Endothelial cell of umbilical vein (primary cell): ENCODE data around the gene NKTR. TPM values are rescaled to one million over a fixed set of nuclear protein-coding genes. Genes with fewer than 3 reads are reported as not detected.

Experiments
- BruUV-seq: library from RNA; stranded (reverse); fragments of 400-500 nt; replicated peaks from 2 replicates; lab custom pipeline; 2021; lab: Mats Ljungman, UMichigan
- CTCF ChIA-PET: fragments of 300-600, 350-600 bp; sonication (Branson Sonifier 250); formaldehyde crosslinking; loops from one replicate; lab custom pipeline; 2021; ENCODE audit warnings: antibody characterized with exemption, inconsistent platforms; lab: Charles Lee
- POLR2A ChIA-PET: fragments of 300-600, 350-600 bp; sonication (Branson Sonifier 250); formaldehyde crosslinking; loops from one replicate; lab custom pipeline; 2021; ENCODE audit warnings: antibody characterized with exemption, inconsistent platforms; lab: Charles Lee
- DNase-seq: peaks from one replicate; pipeline ENCODE4 v3.0.0-alpha.2; 2011; ENCODE audit warnings: low read depth, low spot score
- FAIRE-seq: peaks from 2 replicates; lab custom pipeline; 2011; peaks lifted over from hg19 to GRCh38; lab: Jason Lieb, UNC
- H2AFZ ChIP-seq: 2 replicates; pipeline ENCODE4 v1.6.0; 2012; ENCODE audit warnings: low read depth, low read length, control low read depth, inconsistent platforms
- H3K27ac ChIP-seq: 2 replicates; pipeline ENCODE4 v1.5.1; 2011; ENCODE audit warnings: low read depth, mild to moderate bottlenecking, control low read depth, low read length, moderate library complexity; ENCODE audit not compliant: insufficient read depth
- H3K27me3 ChIP-seq, 2 experiments: 2 replicates each; pipeline versions ENCODE4 v1.6.0 to v1.6.1; 2011; ENCODE audit warnings: low read length in 2 of 2, mixed read lengths in 1 of 2; ENCODE audit not compliant: control insufficient read depth in 2 of 2, insufficient read depth in 2 of 2
- H3K36me3 ChIP-seq, 2 experiments: 2 replicates in 1 of 2; 3 replicates in 1 of 2; pipeline ENCODE4 v1.5.1; 2011; ENCODE audit warnings: low read length in 2 of 2, mild to moderate bottlenecking in 1 of 2, moderate library complexity in 1 of 2; ENCODE audit not compliant: control insufficient read depth in 2 of 2, insufficient read depth in 2 of 2; ENCODE audit errors: extremely low read depth in 1 of 2
- H3K4me1 ChIP-seq: 3 replicates; pipeline ENCODE4 v1.5.1; 2011; ENCODE audit warnings: mild to moderate bottlenecking, low read length; ENCODE audit not compliant: control insufficient read depth, insufficient read depth; ENCODE audit errors: extremely low read depth
- H3K4me2 ChIP-seq: 2 replicates; pipeline ENCODE4 v1.6.1; 2011; ENCODE audit warnings: low read length, control low read depth, mixed read lengths; ENCODE audit not compliant: insufficient read depth
- H3K4me3 ChIP-seq, 3 experiments: fragments of 200-600 bp in 1 of 3; sonication (generic), shearing (Covaris generic) in 1 of 3; replicated peaks in 1 of 3; 2 replicates each; pipeline ENCODE4 v1.5.1; 2011 to 2016; ENCODE audit warnings: control low read depth in 3 of 3, low read length in 3 of 3, mild to moderate bottlenecking in 2 of 3, inconsistent platforms in 1 of 3, low read depth in 1 of 3, moderate library complexity in 1 of 3; ENCODE audit not compliant: insufficient read depth in 1 of 3
- H3K79me2 ChIP-seq: 2 replicates; pipeline ENCODE4 v1.6.0; 2012; ENCODE audit warnings: low read length, inconsistent platforms; ENCODE audit not compliant: control insufficient read depth, insufficient read depth
- H3K9ac ChIP-seq: replicated peaks from 2 replicates; pipeline ENCODE3; 2011; ENCODE audit warnings: low read length, control low read depth; ENCODE audit not compliant: insufficient read depth; ENCODE audit errors: extremely low read depth
- H3K9me1 ChIP-seq: replicated peaks from 3 replicates; pipeline ENCODE4 v1.6.0; 2011; ENCODE audit warnings: mild to moderate bottlenecking, low read length; ENCODE audit not compliant: control insufficient read depth, insufficient read depth; ENCODE audit errors: extremely low read depth
- H3K9me3 ChIP-seq: replicated peaks from 2 replicates; pipeline ENCODE4 v1.5.1; 2012; ENCODE audit warnings: low read length, inconsistent platforms; ENCODE audit not compliant: control insufficient read depth, insufficient read depth
- H4K20me1 ChIP-seq: replicated peaks from 2 replicates; pipeline ENCODE3; 2011; ENCODE audit warnings: mild to moderate bottlenecking, low read length; ENCODE audit not compliant: control insufficient read depth, insufficient read depth; ENCODE audit errors: extremely low read depth
- CTCF ChIP-seq, 2 donors: IDR thresholded peaks; 1 replicate in 1 of 2; 2 replicates in 1 of 2; pipeline ENCODE4 v1.5.1; 2011; ENCODE audit warnings: low read length in 2 of 2, mild to moderate bottlenecking in 2 of 2, moderate library complexity in 2 of 2, control low read depth in 1 of 2, inconsistent platforms in 1 of 2, low read depth in 1 of 2; ENCODE audit not compliant: insufficient read depth in 1 of 2; ENCODE audit errors: extremely low read depth in 1 of 2
- EZH2 ChIP-seq: IDR thresholded peaks from 2 replicates; pipeline ENCODE4 v1.6.1; 2012; ENCODE audit warnings: borderline replicate concordance, low read depth, mild to moderate bottlenecking, moderate library complexity, low read length, inconsistent platforms; ENCODE audit not compliant: severe bottlenecking
- GATA2 ChIP-seq: IDR thresholded peaks from 2 replicates; pipeline ENCODE4 v1.7.0; 2011; ENCODE audit warnings: low read depth, mild to moderate bottlenecking, moderate library complexity, mixed read lengths, low read length; ENCODE audit not compliant: insufficient read length, insufficient read depth
- JUN ChIP-seq: IDR thresholded peaks from 2 replicates; pipeline ENCODE4 v1.6.1; 2011; ENCODE audit warnings: borderline replicate concordance, low read depth; ENCODE audit not compliant: insufficient read length, insufficient read depth
- MYC ChIP-seq: IDR thresholded peaks from one replicate; pipeline ENCODE4 v1.6.1; 2011; ENCODE audit warnings: mild to moderate bottlenecking, low read depth, low read length
- POLR2A ChIP-seq: IDR thresholded peaks from 2 replicates; pipeline ENCODE4 v1.6.1; 2012; ENCODE audit warnings: low read depth, mild to moderate bottlenecking, control low read depth, low read length
- POLR2AphosphoS5 ChIP-seq: IDR thresholded peaks from 2 replicates; pipeline ENCODE4 v1.6.1; 2012; ENCODE audit warnings: low read depth, mild to moderate bottlenecking, control low read depth, low read length, moderate library complexity; ENCODE audit not compliant: insufficient read depth
- dilution Hi-C: fragments of 300-500 bp; cut with MboI; formaldehyde crosslinking; loops from one replicate; pipeline ENCODE4 v1.15.0; 2019; ENCODE audit warnings: low sequenced_read_pairs; ENCODE audit not compliant: extremely low pct_ligation_motif_present
- intact Hi-C: fragments of 100-400 bp; cut with micrococcal nuclease; formaldehyde crosslinking; loops from one replicate; pipeline ENCODE4 v1.10.0; 2022
- polyA plus RNA-seq, 4 experiments: library from polyadenylated mRNA; depleted of rRNA in 3 of 4; stranded (reverse) in 3 of 4; unstranded in 1 of 4; fragments of >200 nt; gene quantifications; 2 replicates each; pipeline versions ENCODE4 v1.2.1 to v1.2.3, GENCODE V29; 2011 to 2012; ENCODE audit warnings: missing spikeins in 1 of 4
- total RNA-seq: library from RNA; stranded (reverse); gene quantifications from 2 replicates; pipeline ENCODE4 v1.2.3, GENCODE V29; 2021
- TF ChIP-seq, protein P1 (sequence below): IDR thresholded peaks from 2 replicates; pipeline ENCODE4 v1.6.1; 2011; ENCODE audit not compliant: insufficient read depth, insufficient read length

The NKTR gene
- total and polyA plus RNA-seq, 2 donors (not counting 3 experiments of a cell fraction or from before 2014, with no cell fraction given) = 27.4 to 99.0 TPM

DNA sequence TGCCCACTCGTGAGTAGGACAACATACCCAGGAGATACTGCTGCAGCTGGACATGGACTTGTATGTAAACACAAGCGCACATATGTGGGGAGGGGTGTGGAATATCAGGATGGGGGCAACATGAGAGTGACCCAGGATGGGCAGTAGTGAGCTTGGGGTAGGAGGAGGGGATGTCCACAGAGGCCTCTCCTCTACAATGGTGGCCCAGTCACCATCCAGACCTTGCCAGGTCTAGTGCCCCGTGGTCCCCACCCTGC, 52.7 kb downstream of the NKTR start:
- dilution Hi-C loops = no loop called here
- Histone ChIP-seq H3K27ac (peak overlapping the region; percentile 57), H4K20me1 (no peaks in the 10 kb centered on the region), H3K9me1 (no peaks in the 10 kb centered on the region), H3K4me3 (peak overlapping the region; percentile 76 to 78 (median 77)), H3K9me3 (no peaks in the 10 kb centered on the region), H3K9ac (peak overlapping the region; percentile 69), H3K27me3 (no peaks in the 10 kb centered on the region), H3K4me2 (peak overlapping the region; percentile 79), H3K79me2 (peaks cover 37% of the 10 kb centered on the region), H3K4me1 (peaks cover 36% of the 10 kb centered on the region), H2AFZ (no peak overlapping the region), H3K36me3 (peaks cover 0 to 7% of the 10 kb centered on the region in 2 experiments)
- POLR2A ChIA-PET = no interaction called here
- CTCF ChIA-PET = interaction anchor here (0.9 to 1.8 kb wide), 4 partner anchors 16 to 71 kb away, joined by 3 to 5 read pairs (median 4); partner anchors contain the start of genes NKTR and SEC22C
- intact Hi-C loops = no loop called here
- BruUV-seq = no TSS peak
- FAIRE-seq (peak; percentile 66), DNase-seq (no peak)
- TF ChIP-seq, protein P1, sequence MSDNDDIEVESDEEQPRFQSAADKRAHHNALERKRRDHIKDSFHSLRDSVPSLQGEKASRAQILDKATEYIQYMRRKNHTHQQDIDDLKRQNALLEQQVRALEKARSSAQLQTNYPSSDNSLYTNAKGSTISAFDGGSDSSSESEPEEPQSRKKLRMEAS = no peak
- TF ChIP-seq EZH2 = no peak
- no peak for TF ChIP-seq POLR2AphosphoS5
- TF ChIP-seq JUN = no peak
- TF ChIP-seq MYC = no peak
- no peak for TF ChIP-seq CTCF (IDR thresholded peaks at IDR 0.05; ENCODE audit: extremely low read depth in 1 of 2, insufficient read depth in 1 of 2, low read depth in 1 of 2, low read length in 2 of 2)
- TF ChIP-seq POLR2A = no peak
- no peak for TF ChIP-seq GATA2
